ENCODE data around the gene MPDZ. TPM values are rescaled to one million over a fixed set of nuclear protein-coding genes. Genes with fewer than 3 reads are reported as not detected.

Gene MPDZ
- total RNA-seq, 1 experiment from 2014 or later, result 0.12 TPM

DNA sequence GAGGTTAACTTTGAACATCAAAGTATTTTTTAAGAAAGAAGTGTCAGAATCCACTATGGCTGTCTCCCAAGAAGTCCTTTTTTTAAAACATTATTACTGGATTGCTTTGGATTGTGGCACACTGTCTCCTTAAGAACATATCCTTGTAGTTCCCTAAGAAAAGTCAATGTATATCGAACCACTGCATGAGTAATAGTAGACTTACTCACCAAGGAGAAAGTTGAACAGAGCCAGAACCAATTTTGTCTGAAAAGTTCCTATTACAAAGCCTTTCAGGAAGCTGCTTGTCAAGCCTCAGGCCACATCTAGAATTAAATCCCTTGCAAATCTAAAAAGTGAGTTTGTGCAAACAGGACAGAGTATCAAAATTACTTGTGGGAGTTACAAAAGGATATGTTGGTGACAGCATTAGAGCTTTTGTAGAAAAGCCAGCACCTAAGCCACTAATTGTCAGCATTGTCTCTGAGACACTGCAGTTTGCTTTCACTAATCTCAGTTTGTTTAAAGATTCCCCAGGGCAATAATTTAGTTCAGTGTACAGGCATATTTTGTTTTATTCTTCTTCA is 195.4 kb downstream of the MPDZ start:
- ChIA-PET POLR2A (no interaction called here), CTCF (no interaction called here), RAD21 (ENCODE audit: low non-redundant PET in 1 of 2, low total read pairs in 2 of 2, uncharacterized antibody in 2 of 2, unreplicated experiment in 2 of 2) (no interaction called here)
- Histone ChIP-seq H4K20me1 (ENCODE audit: insufficient read depth) (no peaks in the 10 kb centered on the region), H3K4me1 (ENCODE audit: control insufficient read depth in 1 of 2, insufficient read depth in 2 of 2, low read length in 2 of 2) (no peaks in the 10 kb centered on the region), H3K4me3 (replicated peaks in 1 of 2; ENCODE audit: low read depth in 1 of 2, low read length in 2 of 2) (no peak overlapping the region), H3K9me3 (ENCODE audit: control insufficient read depth in 1 of 2, insufficient read depth in 1 of 2, low read depth in 1 of 2, low read length in 2 of 2) (no peaks in the 10 kb centered on the region), H2AFZ (ENCODE audit: low read depth, low read length, poor library complexity, severe bottlenecking) (no peak overlapping the region), H3K9me2 (ENCODE audit: insufficient read depth) (no peaks in the 10 kb centered on the region), H3K9ac (ENCODE audit: low read length) (no peak overlapping the region), H3K79me2 (ENCODE audit: insufficient read depth, low read length) (no peaks in the 10 kb centered on the region), H3K4me2 (ENCODE audit: low read length) (no peak overlapping the region), H3K27me3 (ENCODE audit: insufficient read depth, low read length) (no peaks in the 10 kb centered on the region), H3K27ac (ENCODE audit: low read depth, low read length) (no peak overlapping the region), H3K36me3 (ENCODE audit: control insufficient read depth in 1 of 2, insufficient read depth in 2 of 2, low read length in 2 of 2) (no peaks in the 10 kb centered on the region)
- no peak for ATAC-seq
- TF ChIP-seq SRF (IDR thresholded peaks at IDR 0.05; ENCODE audit: low read depth) (no peak), CBX3 (IDR thresholded peaks at IDR 0.05; ENCODE audit: low read depth) (no peak), ZFX (IDR thresholded peaks at IDR 0.05) (no peak), SIN3A (IDR thresholded peaks at IDR 0.05; ENCODE audit: low read depth) (no peak), JUND (IDR thresholded peaks at IDR 0.05) (no peak), YY1 (IDR thresholded peaks at IDR 0.05; ENCODE audit: extremely low read depth, insufficient replicate concordance, low read depth, low read length) (no peak), CEBPB (IDR thresholded peaks at IDR 0.05; ENCODE audit: low read depth) (no peak), FOSL1 (IDR thresholded peaks at IDR 0.05; ENCODE audit: low read depth) (no peak), POLR2A (IDR thresholded peaks at IDR 0.05; ENCODE audit: borderline replicate concordance, extremely low read depth, insufficient read depth, insufficient read length) (no peak), POLR2AphosphoS5 (IDR thresholded peaks at IDR 0.05; ENCODE audit: low read depth, low read length) (no peak), EGR1 (IDR thresholded peaks at IDR 0.05; ENCODE audit: low read depth) (no peak)
- TF ChIP-seq, protein P1, sequence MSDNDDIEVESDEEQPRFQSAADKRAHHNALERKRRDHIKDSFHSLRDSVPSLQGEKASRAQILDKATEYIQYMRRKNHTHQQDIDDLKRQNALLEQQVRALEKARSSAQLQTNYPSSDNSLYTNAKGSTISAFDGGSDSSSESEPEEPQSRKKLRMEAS (IDR thresholded peaks at IDR 0.05), result no peak
- TF ChIP-seq, protein P2, sequence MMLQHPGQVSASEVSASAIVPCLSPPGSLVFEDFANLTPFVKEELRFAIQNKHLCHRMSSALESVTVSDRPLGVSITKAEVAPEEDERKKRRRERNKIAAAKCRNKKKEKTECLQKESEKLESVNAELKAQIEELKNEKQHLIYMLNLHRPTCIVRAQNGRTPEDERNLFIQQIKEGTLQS (IDR thresholded peaks at IDR 0.05), result no peak
- TF ChIP-seq, protein P3, sequence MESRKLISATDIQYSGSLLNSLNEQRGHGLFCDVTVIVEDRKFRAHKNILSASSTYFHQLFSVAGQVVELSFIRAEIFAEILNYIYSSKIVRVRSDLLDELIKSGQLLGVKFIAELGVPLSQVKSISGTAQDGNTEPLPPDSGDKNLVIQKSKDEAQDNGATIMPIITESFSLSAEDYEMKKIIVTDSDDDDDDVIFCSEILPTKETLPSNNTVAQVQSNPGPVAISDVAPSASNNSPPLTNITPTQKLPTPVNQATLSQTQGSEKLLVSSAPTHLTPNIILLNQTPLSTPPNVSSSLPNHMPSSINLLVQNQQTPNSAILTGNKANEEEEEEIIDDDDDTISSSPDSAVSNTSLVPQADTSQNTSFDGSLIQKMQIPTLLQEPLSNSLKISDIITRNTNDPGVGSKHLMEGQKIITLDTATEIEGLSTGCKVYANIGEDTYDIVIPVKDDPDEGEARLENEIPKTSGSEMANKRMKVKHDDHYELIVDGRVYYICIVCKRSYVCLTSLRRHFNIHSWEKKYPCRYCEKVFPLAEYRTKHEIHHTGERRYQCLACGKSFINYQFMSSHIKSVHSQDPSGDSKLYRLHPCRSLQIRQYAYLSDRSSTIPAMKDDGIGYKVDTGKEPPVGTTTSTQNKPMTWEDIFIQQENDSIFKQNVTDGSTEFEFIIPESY (IDR thresholded peaks at IDR 0.05; ENCODE audit: extremely low read depth, insufficient replicate concordance, low read length), result no peak
- TF ChIP-seq, protein P4, sequence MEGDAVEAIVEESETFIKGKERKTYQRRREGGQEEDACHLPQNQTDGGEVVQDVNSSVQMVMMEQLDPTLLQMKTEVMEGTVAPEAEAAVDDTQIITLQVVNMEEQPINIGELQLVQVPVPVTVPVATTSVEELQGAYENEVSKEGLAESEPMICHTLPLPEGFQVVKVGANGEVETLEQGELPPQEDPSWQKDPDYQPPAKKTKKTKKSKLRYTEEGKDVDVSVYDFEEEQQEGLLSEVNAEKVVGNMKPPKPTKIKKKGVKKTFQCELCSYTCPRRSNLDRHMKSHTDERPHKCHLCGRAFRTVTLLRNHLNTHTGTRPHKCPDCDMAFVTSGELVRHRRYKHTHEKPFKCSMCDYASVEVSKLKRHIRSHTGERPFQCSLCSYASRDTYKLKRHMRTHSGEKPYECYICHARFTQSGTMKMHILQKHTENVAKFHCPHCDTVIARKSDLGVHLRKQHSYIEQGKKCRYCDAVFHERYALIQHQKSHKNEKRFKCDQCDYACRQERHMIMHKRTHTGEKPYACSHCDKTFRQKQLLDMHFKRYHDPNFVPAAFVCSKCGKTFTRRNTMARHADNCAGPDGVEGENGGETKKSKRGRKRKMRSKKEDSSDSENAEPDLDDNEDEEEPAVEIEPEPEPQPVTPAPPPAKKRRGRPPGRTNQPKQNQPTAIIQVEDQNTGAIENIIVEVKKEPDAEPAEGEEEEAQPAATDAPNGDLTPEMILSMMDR (IDR thresholded peaks at IDR 0.05 in 2 of 3, conservative IDR thresholded peaks at IDR 0.05 in 1 of 3; ENCODE audit: borderline replicate concordance in 1 of 3, insufficient read depth in 1 of 3, low read depth in 2 of 3, low read length in 2 of 3), result no peak
- intact Hi-C loops (cut with micrococcal nuclease), result no loop called here
- no peak for DNase-seq (ENCODE audit: low read depth, low spot score)
- BruUV-seq (replicated peaks), result no TSS peak

Data from HCT116 (cell line).